A549 (cell line): Measurements from ENCODE around the gene PNPLA3. TPM values are rescaled to one million over a fixed set of nuclear protein-coding genes. Genes with fewer than 3 reads are reported as not detected.

Experiments used
- ATAC-seq, 2 experiments: fragments of 200-7000 bp in 1 of 2; fragments of >200 bp in 1 of 2; cut with Nextera tagmentation in 1 of 2; cut with Tn5 transposase in 1 of 2; 3 replicates each; pipeline versions ENCODE4 v1.8.0 to v1.9.1; 2018 to 2020; ENCODE audit warnings: mild to moderate bottlenecking in 1 of 2, moderate library complexity in 1 of 2
- CTCF ChIA-PET: fragments of 300-600 bp; sonication (Branson Sonifier 250); formaldehyde crosslinking; extraction: SDS; loops from one replicate; lab custom pipeline; 2021; ENCODE audit warnings: antibody characterized with exemption, inconsistent platforms; lab: Yijun Ruan, JAX
- POLR2A ChIA-PET: fragments of 350-600 bp; formaldehyde crosslinking; extraction: SDS; loops from one replicate; lab custom pipeline; 2021; ENCODE audit warnings: antibody characterized with exemption, inconsistent platforms; lab: Yijun Ruan, JAX
- DNase-seq, 2 experiments: peaks; one replicate each; pipeline versions ENCODE4 v3.0.0 to v3.0.0-alpha.2; 2011 to 2016; ENCODE audit warnings: low read depth in 1 of 2, low spot score in 1 of 2
- FAIRE-seq: peaks from 2 replicates; lab custom pipeline; 2011; peaks lifted over from hg19 to GRCh38; lab: Jason Lieb, UNC
- H3K27ac ChIP-seq, 2 experiments: fragments of >200 bp; sonication (Bioruptor Twin); formaldehyde crosslinking; 3 replicates each; pipeline ENCODE4 v1.5.1; 2016 to 2017
- H3K4me1 ChIP-seq: fragments of >200 bp; sonication (Bioruptor Twin); formaldehyde crosslinking; 3 replicates; pipeline ENCODE4 v1.6.1; 2016
- H3K4me2 ChIP-seq: fragments of >200 bp; sonication (Bioruptor Twin); formaldehyde crosslinking; 3 replicates; pipeline ENCODE4 v1.6.1; 2016
- H3K4me3 ChIP-seq: fragments of >200 bp; sonication (Bioruptor Twin); formaldehyde crosslinking; 3 replicates; pipeline ENCODE4 v1.5.1; 2016
- H3K9me3 ChIP-seq: fragments of >200 bp; sonication (Bioruptor Twin); formaldehyde crosslinking; 3 replicates; pipeline ENCODE4 v1.6.1; 2016
- CHD2 ChIP-seq: fragments of 150-350 bp; IDR thresholded peaks from 2 replicates; pipeline ENCODE4 v1.6.1; 2014; ENCODE audit warnings: low read length; ENCODE audit not compliant: partially characterized antibody
- CHD4 ChIP-seq: fragments of 200-600 bp; sonication (generic); IDR thresholded peaks from 2 replicates; pipeline ENCODE4 v1.6.1; 2016; ENCODE audit warnings: antibody characterized with exemption, mild to moderate bottlenecking, borderline replicate concordance
- FOSB ChIP-seq: fragments of 250-450 bp; sonication (Bioruptor Pico); IDR thresholded peaks from 2 replicates; pipeline ENCODE4 v1.5.0; 2020; ENCODE audit warnings: mild to moderate bottlenecking, moderate library complexity
- FOXS1 ChIP-seq: fragments of 250-450 bp; sonication (Bioruptor Pico); IDR thresholded peaks from 2 replicates; pipeline ENCODE4 v1.5.0; 2020; ENCODE audit warnings: mild to moderate bottlenecking, moderate library complexity
- HEYL ChIP-seq: fragments of 250-450 bp; sonication (Bioruptor Pico); IDR thresholded peaks from 2 replicates; pipeline ENCODE4 v1.8.0; 2021; ENCODE audit warnings: mild to moderate bottlenecking, moderate library complexity
- KDM1A ChIP-seq: fragments of 200-600 bp; sonication (generic); IDR thresholded peaks from 2 replicates; pipeline ENCODE4 v1.6.1; 2016; ENCODE audit warnings: low read depth, mild to moderate bottlenecking
- PHF8 ChIP-seq: fragments of 200-600 bp; sonication (generic); IDR thresholded peaks from 2 replicates; pipeline ENCODE4 v1.6.1; 2016; ENCODE audit warnings: low read depth, mild to moderate bottlenecking, antibody characterized with exemption, moderate library complexity, borderline replicate concordance
- RARB ChIP-seq: fragments of 250-450 bp; sonication (Bioruptor Pico); IDR thresholded peaks from 2 replicates; pipeline ENCODE4 v1.8.0; 2021; ENCODE audit warnings: mild to moderate bottlenecking, moderate library complexity
- RNF2 ChIP-seq: fragments of 200-600 bp; sonication (generic); IDR thresholded peaks from 2 replicates; pipeline ENCODE4 v1.6.1; 2016; ENCODE audit warnings: low read depth, mild to moderate bottlenecking, antibody characterized with exemption, moderate library complexity, borderline replicate concordance
- SREBF2 ChIP-seq: fragments of 450-650 bp; IDR thresholded peaks from 2 replicates; pipeline ENCODE4 v1.6.1; 2014; ENCODE audit warnings: mild to moderate bottlenecking, moderate library complexity
- TP53 ChIP-seq: fragments of 250-450 bp; sonication (Bioruptor Pico); IDR thresholded peaks from 2 replicates; pipeline ENCODE4 v1.5.0; 2021; ENCODE audit warnings: mild to moderate bottlenecking, moderate library complexity
- ZC3H11A ChIP-seq: fragments of 450-650 bp; IDR thresholded peaks from 2 replicates; pipeline ENCODE4 v1.6.1; 2014; ENCODE audit warnings: antibody characterized with exemption, mild to moderate bottlenecking
- ZSCAN20 ChIP-seq: fragments of 250-450 bp; sonication (Bioruptor Pico); IDR thresholded peaks from 2 replicates; pipeline ENCODE4 v1.8.0; 2022; ENCODE audit warnings: mild to moderate bottlenecking, moderate library complexity
- WGBS: methylation state at CpG from one replicate; pipeline ENCODE4 v1.1.6; 2017; ENCODE audit errors: missing lambda C conversion rate; 5-methylcytosine and 5-hydroxymethylcytosine counted together
- polyA plus RNA-seq, 4 experiments: library from polyadenylated mRNA; depleted of rRNA in 3 of 4; stranded (reverse); fragments of >200 nt; fragmentation: RNase III in 1 of 4; extraction: RNeasy Plus Mini Kit Qiagen cat#74134 plus additional on column Dnase treatment in 1 of 4; gene quantifications; 2 replicates in 3 of 4; 3 replicates in 1 of 4; pipeline ENCODE4 v1.2.3, GENCODE V29; 2011 to 2017
- TF ChIP-seq, protein P1 (sequence below): IDR thresholded peaks from 2 replicates; pipeline ENCODE4 v1.6.1; 2012; ENCODE audit warnings: low read depth, borderline replicate concordance
- TF ChIP-seq, protein P2 (sequence below): fragments of >200 bp; sonication (Bioruptor Twin); formaldehyde crosslinking; IDR thresholded peaks from 2 replicates; pipeline ENCODE4 v1.6.1; 2016
- TF ChIP-seq, protein P3 (sequence below): fragments of >200 bp; sonication (Bioruptor Twin); formaldehyde crosslinking; IDR thresholded peaks from 3 replicates; pipeline ENCODE4 v1.6.1; 2016
- TF ChIP-seq, protein P4 (sequence below): IDR thresholded peaks from 2 replicates; pipeline ENCODE4 v1.6.1; 2012
- TF ChIP-seq, protein P5 (sequence below): fragments of >200 bp; sonication (Bioruptor Twin); formaldehyde crosslinking; IDR thresholded peaks from 3 replicates; pipeline ENCODE4 v1.5.1; 2016

Gene PNPLA3
- polyA plus RNA-seq, 2 of the 4 experiments (the other 2 are of a cell fraction) = 1.3 to 1.8 TPM

DNA sequence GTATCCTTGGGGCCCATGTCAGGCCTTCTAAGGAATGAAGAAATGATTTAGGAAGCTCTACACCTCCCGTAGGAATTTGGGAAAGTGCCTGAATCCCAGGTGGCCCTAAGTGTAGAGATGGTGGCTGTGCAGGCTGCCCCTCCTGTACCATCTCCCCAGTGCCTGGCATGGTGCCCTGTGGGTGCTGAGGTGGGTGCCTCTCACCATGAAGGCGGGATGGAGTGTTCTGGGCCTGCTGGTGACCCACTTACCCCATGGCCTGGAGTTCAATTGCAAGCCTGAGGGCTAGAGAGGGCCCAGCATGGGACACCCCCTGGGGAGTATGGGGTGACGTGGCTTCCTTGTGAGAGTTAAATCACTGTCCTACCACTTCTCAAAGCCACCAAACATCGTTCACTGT, 51.4 kb downstream of the PNPLA3 start:
- Histone ChIP-seq H3K9me3 (no peaks in the 10 kb centered on the region), H3K27ac (no peak overlapping the region), H3K4me1 (no peaks in the 10 kb centered on the region), H3K4me2 (no peak overlapping the region), H3K4me3 (no peak overlapping the region)
- DNase-seq (no peak), ATAC-seq (no peak), FAIRE-seq (no peak)
- TF ChIP-seq HEYL = no peak
- TF ChIP-seq, protein P1, sequence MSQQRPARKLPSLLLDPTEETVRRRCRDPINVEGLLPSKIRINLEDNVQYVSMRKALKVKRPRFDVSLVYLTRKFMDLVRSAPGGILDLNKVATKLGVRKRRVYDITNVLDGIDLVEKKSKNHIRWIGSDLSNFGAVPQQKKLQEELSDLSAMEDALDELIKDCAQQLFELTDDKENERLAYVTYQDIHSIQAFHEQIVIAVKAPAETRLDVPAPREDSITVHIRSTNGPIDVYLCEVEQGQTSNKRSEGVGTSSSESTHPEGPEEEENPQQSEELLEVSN = no peak
- no peak for TF ChIP-seq RARB (CRISPR knock-in tag)
- TF ChIP-seq CHD4 = no peak
- TF ChIP-seq RNF2 = no peak
- TF ChIP-seq TP53 = no peak
- no peak for TF ChIP-seq PHF8
- TF ChIP-seq CHD2 = no peak
- TF ChIP-seq, protein P2, sequence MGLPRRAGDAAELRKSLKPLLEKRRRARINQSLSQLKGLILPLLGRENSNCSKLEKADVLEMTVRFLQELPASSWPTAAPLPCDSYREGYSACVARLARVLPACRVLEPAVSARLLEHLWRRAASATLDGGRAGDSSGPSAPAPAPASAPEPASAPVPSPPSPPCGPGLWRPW = no peak
- TF ChIP-seq, protein P3, sequence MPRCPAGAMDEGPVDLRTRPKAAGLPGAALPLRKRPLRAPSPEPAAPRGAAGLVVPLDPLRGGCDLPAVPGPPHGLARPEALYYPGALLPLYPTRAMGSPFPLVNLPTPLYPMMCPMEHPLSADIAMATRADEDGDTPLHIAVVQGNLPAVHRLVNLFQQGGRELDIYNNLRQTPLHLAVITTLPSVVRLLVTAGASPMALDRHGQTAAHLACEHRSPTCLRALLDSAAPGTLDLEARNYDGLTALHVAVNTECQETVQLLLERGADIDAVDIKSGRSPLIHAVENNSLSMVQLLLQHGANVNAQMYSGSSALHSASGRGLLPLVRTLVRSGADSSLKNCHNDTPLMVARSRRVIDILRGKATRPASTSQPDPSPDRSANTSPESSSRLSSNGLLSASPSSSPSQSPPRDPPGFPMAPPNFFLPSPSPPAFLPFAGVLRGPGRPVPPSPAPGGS = no peak
- no peak for TF ChIP-seq FOXS1 (CRISPR knock-in tag)
- TF ChIP-seq, protein P4, sequence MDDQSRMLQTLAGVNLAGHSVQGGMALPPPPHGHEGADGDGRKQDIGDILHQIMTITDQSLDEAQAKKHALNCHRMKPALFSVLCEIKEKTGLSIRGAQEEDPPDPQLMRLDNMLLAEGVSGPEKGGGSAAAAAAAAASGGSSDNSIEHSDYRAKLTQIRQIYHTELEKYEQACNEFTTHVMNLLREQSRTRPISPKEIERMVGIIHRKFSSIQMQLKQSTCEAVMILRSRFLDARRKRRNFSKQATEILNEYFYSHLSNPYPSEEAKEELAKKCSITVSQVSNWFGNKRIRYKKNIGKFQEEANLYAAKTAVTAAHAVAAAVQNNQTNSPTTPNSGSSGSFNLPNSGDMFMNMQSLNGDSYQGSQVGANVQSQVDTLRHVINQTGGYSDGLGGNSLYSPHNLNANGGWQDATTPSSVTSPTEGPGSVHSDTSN = no peak
- TF ChIP-seq ZC3H11A = no peak
- TF ChIP-seq ZSCAN20 = no peak
- WGBS = 95% methylated on average over 2 of the region's 4 CpGs
- CTCF ChIA-PET = interaction anchor here (0.9 to 4.4 kb wide), 2 partner anchors 18 to 106 kb away, joined by 3 to 16 read pairs; no protein-coding TSS in a partner anchor
- POLR2A ChIA-PET = no interaction called here

DNA sequence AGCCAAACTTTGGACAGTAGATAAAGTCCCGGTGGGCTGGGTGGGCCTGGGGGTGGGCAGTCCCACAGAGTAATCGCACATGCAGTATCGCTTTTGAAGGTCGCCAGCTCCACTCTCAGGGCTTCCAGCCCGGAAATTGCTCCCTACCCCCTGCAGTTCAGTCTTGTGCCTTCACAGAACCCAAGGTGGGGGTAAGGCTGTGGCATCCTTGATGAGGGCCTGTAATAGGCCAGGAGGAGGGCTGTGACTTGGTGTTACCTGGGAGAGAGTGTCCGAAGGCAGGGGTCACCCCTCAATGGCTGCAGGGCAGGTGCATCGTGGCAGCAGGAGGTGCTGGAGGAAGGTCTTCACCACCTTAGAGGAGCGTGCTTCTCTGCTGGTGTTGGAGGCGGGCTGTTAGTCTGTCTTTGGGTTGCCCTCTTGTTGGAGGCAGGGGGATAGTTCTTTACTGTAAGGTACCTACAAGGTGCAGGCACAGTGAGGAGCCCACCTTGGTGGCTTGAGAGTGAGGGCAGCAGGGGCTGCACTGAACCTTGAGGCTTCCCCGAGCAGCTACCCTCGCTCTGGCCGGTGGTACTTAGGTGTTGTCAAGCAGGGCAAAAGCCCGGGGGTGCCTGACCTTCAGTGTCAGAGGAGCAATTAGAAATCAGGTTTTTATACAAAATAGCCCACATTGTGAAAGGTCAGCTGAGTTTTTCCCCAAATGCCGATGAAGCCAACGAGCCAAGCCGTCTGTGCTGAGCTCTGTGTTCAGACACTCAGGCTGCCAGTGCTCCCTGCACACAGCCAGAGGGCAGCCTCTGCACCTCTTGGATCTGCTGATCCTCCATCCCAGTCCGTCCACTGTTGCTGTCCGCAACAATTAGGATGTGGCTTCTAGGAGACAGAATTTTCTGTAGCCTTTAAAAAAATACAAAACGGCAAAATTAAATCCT, 53.5 kb downstream of the PNPLA3 start:
- no peaks in the 10 kb centered on the region for H3K9me3 ChIP-seq
- no peak for ATAC-seq
- WGBS = 89% methylated on average over 18 of the region's 19 CpGs
- H3K4me1 ChIP-seq = no peaks in the 10 kb centered on the region
- no peak overlapping the region for H3K4me2 ChIP-seq
- H3K27ac ChIP-seq = no peak overlapping the region
- TF ChIP-seq KDM1A (no peak), SREBF2 (no peak)
- TF ChIP-seq, all 56 proteins: peak for 0
- no peak for FAIRE-seq
- no peak overlapping the region for H3K4me3 ChIP-seq
- no peak for DNase-seq
- ChIA-PET CTCF (interaction anchor here (1.0 to 4.4 kb wide), 4 partner anchors 14 to 649 kb away, joined by 3 to 16 read pairs (median 4); no protein-coding TSS in a partner anchor), POLR2A (no interaction called here)

DNA sequence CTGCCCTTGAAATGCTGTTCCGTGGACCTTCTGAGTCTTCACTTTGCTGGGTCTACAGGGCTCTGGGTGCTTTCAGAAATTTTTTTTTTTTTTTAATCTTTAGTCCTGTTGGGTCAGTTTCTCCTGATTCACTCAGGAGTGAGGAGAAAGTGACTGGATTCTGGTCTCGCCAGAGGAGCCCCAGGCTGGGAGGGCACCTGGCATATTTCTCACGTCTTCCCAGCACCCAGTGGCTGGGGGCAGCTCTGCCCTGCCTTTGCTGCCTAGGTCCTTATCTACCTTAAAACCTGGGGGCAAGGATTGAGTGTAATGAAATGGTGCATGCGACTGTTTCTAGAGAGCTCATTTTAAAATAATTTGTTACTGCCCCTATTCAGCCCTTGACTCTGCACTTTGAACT, 55.0 kb downstream of the PNPLA3 start:
- H3K4me2 ChIP-seq = no peak overlapping the region
- H3K9me3 ChIP-seq = no peaks in the 10 kb centered on the region
- no peak for DNase-seq
- no peaks in the 10 kb centered on the region for H3K4me1 ChIP-seq
- ChIA-PET CTCF (interaction anchor here (4.4 kb wide), 1 partner anchor 15 kb away, joined by 16 read pairs; no protein-coding TSS in a partner anchor), POLR2A (no interaction called here)
- 90% methylated on average over 4 of the region's 4 CpGs for WGBS
- TF ChIP-seq, protein P5, sequence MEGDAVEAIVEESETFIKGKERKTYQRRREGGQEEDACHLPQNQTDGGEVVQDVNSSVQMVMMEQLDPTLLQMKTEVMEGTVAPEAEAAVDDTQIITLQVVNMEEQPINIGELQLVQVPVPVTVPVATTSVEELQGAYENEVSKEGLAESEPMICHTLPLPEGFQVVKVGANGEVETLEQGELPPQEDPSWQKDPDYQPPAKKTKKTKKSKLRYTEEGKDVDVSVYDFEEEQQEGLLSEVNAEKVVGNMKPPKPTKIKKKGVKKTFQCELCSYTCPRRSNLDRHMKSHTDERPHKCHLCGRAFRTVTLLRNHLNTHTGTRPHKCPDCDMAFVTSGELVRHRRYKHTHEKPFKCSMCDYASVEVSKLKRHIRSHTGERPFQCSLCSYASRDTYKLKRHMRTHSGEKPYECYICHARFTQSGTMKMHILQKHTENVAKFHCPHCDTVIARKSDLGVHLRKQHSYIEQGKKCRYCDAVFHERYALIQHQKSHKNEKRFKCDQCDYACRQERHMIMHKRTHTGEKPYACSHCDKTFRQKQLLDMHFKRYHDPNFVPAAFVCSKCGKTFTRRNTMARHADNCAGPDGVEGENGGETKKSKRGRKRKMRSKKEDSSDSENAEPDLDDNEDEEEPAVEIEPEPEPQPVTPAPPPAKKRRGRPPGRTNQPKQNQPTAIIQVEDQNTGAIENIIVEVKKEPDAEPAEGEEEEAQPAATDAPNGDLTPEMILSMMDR = no peak
- no peak for TF ChIP-seq FOSB (CRISPR knock-in tag)
- no peak overlapping the region for H3K27ac ChIP-seq
- ATAC-seq = no peak
- FAIRE-seq = no peak
- no peak overlapping the region for H3K4me3 ChIP-seq
